PFSK-1 (cell line): ENCODE data around the gene HOMER2.

Source experiments
- FOXP2 ChIP-seq: optimal IDR thresholded peaks from 2 replicates; pipeline ENCODE3; 2011; ENCODE audit warnings: borderline replicate concordance, control low read depth, inconsistent platforms; ENCODE audit not compliant: insufficient read depth; ENCODE audit errors: extremely low read length, extremely low read depth
- POLR2AphosphoS5 ChIP-seq: IDR thresholded peaks from 2 replicates; pipeline ENCODE4 v1.6.1; 2012; ENCODE audit warnings: low read depth, mild to moderate bottlenecking, control low read depth, low read length, moderate library complexity
- REST ChIP-seq, 2 experiments: IDR thresholded peaks; 2 replicates each; pipeline versions ENCODE4 v1.6.1 to v1.8.0; 2011 to 2012; ENCODE audit warnings: low read depth in 2 of 2, low read length in 2 of 2, control low read depth in 1 of 2, inconsistent platforms in 1 of 2, mild to moderate bottlenecking in 1 of 2, moderate library complexity in 1 of 2; ENCODE audit not compliant: insufficient read depth in 1 of 2
- SIN3A ChIP-seq: IDR thresholded peaks from 2 replicates; pipeline ENCODE4 v1.6.1; 2012; ENCODE audit warnings: mild to moderate bottlenecking, low read length, moderate library complexity, borderline replicate concordance; ENCODE audit not compliant: insufficient read depth
- TAF1 ChIP-seq: IDR thresholded peaks from 2 replicates; pipeline ENCODE4 v1.6.1; 2012; ENCODE audit warnings: low read length, control low read depth, borderline replicate concordance; ENCODE audit not compliant: insufficient read depth

HOMER2 gene

GRCh38 chr15:82946155-82946701 lies 6.3 kb downstream of the HOMER2 start:
- TF ChIP-seq POLR2AphosphoS5 (no peak), REST (IDR thresholded peaks at IDR 0.05; ENCODE audit: insufficient read depth in 1 of 2, low read depth in 2 of 2, low read length in 2 of 2) (no peak), FOXP2 (no peak), TAF1 (no peak), SIN3A (no peak)

- TF ChIP-seq FOXP2 (no peak), SIN3A (no peak), TAF1 (no peak), REST (IDR thresholded peaks at IDR 0.05; ENCODE audit: insufficient read depth in 1 of 2, low read depth in 2 of 2, low read length in 2 of 2) (no peak), POLR2AphosphoS5 (no peak)
Measured at GRCh38 chr15:82945326-82945725, 7.2 kb downstream of the HOMER2 start.

GRCh38 chr15:82944821-82945220 lies 7.7 kb downstream of the HOMER2 start:
- no peak for TF ChIP-seq FOXP2
- no peak for TF ChIP-seq REST (IDR thresholded peaks at IDR 0.05; ENCODE audit: insufficient read depth in 1 of 2, low read depth in 2 of 2, low read length in 2 of 2)
- no peak for TF ChIP-seq TAF1
- no peak for TF ChIP-seq POLR2AphosphoS5
- TF ChIP-seq SIN3A: no peak

- TF ChIP-seq POLR2AphosphoS5 (no peak), REST (IDR thresholded peaks at IDR 0.05; ENCODE audit: insufficient read depth in 1 of 2, low read depth in 2 of 2, low read length in 2 of 2) (no peak), TAF1 (no peak), SIN3A (no peak), FOXP2 (no peak)
Measured at GRCh38 chr15:82944056-82944455, 8.5 kb downstream of the HOMER2 start.

GRCh38 chr15:82943176-82943575 lies 9.3 kb downstream of the HOMER2 start:
- no peak for TF ChIP-seq REST (IDR thresholded peaks at IDR 0.05; ENCODE audit: insufficient read depth in 1 of 2, low read depth in 2 of 2, low read length in 2 of 2)
- no peak for TF ChIP-seq TAF1
- TF ChIP-seq FOXP2: no peak
- TF ChIP-seq SIN3A: no peak
- TF ChIP-seq POLR2AphosphoS5: no peak
